Panc1 (cell line): ENCODE measurements around the gene MED17. TPM values are rescaled to one million over a fixed set of nuclear protein-coding genes. Genes with fewer than 3 reads are reported as not detected.

Experiments used
- ATAC-seq: fragments of 200-7000 bp; cut with Tn5 transposase; 2 replicates; pipeline ENCODE4 v1.9.1; 2020; ENCODE audit warnings: mild to moderate bottlenecking, moderate library complexity
- BruUV-seq: library from RNA; stranded (reverse); fragments of 400-500 nt; replicated peaks from 2 replicates; lab custom pipeline; 2021; lab: Mats Ljungman, UMichigan
- CTCF ChIA-PET: fragments of 300-600 bp; sonication (Branson Sonifier 250); formaldehyde crosslinking; loops from one replicate; lab custom pipeline; 2022; ENCODE audit warnings: antibody characterized with exemption; lab: Charles Lee
- POLR2A ChIA-PET: fragments of 300-600 bp; sonication (Branson Sonifier 250); formaldehyde crosslinking; loops from one replicate; lab custom pipeline; 2022; ENCODE audit warnings: antibody characterized with exemption; lab: Charles Lee
- DNase-seq: peaks from one replicate; pipeline ENCODE4 v3.0.0-alpha.2; 2010; ENCODE audit warnings: low read depth, low spot score
- H3K27ac ChIP-seq: 2 replicates; pipeline ENCODE4 v1.5.1; 2011; ENCODE audit warnings: mild to moderate bottlenecking, low read length, inconsistent platforms
- H3K27me3 ChIP-seq: fragments of 200-500 bp; sonication (Bioruptor generic); 2 replicates; pipeline ENCODE4 v1.6.0; 2014; ENCODE audit warnings: low read length, inconsistent platforms; ENCODE audit not compliant: control insufficient read depth, insufficient read depth
- H3K36me3 ChIP-seq: fragments of 200-500 bp; sonication (Bioruptor generic); 2 replicates; pipeline ENCODE4 v1.5.1; 2014; ENCODE audit warnings: inconsistent platforms, mild to moderate bottlenecking, low read length, moderate library complexity; ENCODE audit not compliant: control insufficient read depth, insufficient read depth
- H3K4me1 ChIP-seq: 2 replicates; pipeline ENCODE4 v1.5.1; 2011; ENCODE audit warnings: inconsistent platforms, mild to moderate bottlenecking, low read length, moderate library complexity; ENCODE audit not compliant: control insufficient read depth, insufficient read depth
- H3K4me3 ChIP-seq, 2 experiments: 2 replicates each; pipeline ENCODE4 v1.5.1; 2011 to 2012; ENCODE audit warnings: low read depth in 2 of 2, low read length in 2 of 2, mild to moderate bottlenecking in 2 of 2, inconsistent platforms in 1 of 2, moderate library complexity in 1 of 2
- H3K9me3 ChIP-seq: fragments of 200-500 bp; sonication (Bioruptor generic); 2 replicates; pipeline ENCODE4 v1.5.1; 2014; ENCODE audit warnings: low read depth, mild to moderate bottlenecking, inconsistent platforms, low read length, moderate library complexity; ENCODE audit not compliant: control insufficient read depth, insufficient read depth
- CTCF ChIP-seq: fragments of 450-650 bp; IDR thresholded peaks from 2 replicates; pipeline ENCODE4 v1.5.1; 2017; ENCODE audit warnings: mild to moderate bottlenecking
- POLR2AphosphoS5 ChIP-seq: IDR thresholded peaks from 2 replicates; pipeline ENCODE4 v1.6.1; 2012; ENCODE audit warnings: mild to moderate bottlenecking, low read depth, low read length, moderate library complexity
- SIN3A ChIP-seq: IDR thresholded peaks from 2 replicates; pipeline ENCODE4 v1.6.1; 2012; ENCODE audit warnings: low read depth, mild to moderate bottlenecking, low read length, moderate library complexity, borderline replicate concordance; ENCODE audit not compliant: insufficient read depth
- TCF7L2 ChIP-seq: IDR thresholded peaks from 2 replicates; pipeline ENCODE4 v1.6.1; 2011; ENCODE audit warnings: mild to moderate bottlenecking, low read depth, low read length, inconsistent platforms
- in situ Hi-C: cut with HindIII; loops from 2 replicates; pipeline ENCODE4 v1.10.0; 2016; ENCODE audit warnings: low sequenced_read_pairs, low pct_unique_long_range_greater_than_20kb
- intact Hi-C: fragments of 100-400 bp; cut with micrococcal nuclease; formaldehyde crosslinking; loops from one replicate; pipeline ENCODE4 v1.10.0; 2022; ENCODE audit not compliant: unreplicated experiment
- total RNA-seq: library from RNA; stranded (reverse); gene quantifications from one replicate; pipeline ENCODE4 v1.2.1, GENCODE V29; 2021; ENCODE audit not compliant: unreplicated experiment
- TF ChIP-seq, protein P1 (sequence below), 2 experiments: IDR thresholded peaks; 2 replicates each; pipeline ENCODE4 v1.6.1; 2011 to 2012; ENCODE audit warnings: low read depth in 2 of 2, control low read depth in 1 of 2, low read length in 1 of 2, mild to moderate bottlenecking in 1 of 2, moderate library complexity in 1 of 2; ENCODE audit not compliant: insufficient read depth in 1 of 2

Gene MED17
- total RNA-seq, 1 experiment from 2014 or later = 52.4 TPM

DNA sequence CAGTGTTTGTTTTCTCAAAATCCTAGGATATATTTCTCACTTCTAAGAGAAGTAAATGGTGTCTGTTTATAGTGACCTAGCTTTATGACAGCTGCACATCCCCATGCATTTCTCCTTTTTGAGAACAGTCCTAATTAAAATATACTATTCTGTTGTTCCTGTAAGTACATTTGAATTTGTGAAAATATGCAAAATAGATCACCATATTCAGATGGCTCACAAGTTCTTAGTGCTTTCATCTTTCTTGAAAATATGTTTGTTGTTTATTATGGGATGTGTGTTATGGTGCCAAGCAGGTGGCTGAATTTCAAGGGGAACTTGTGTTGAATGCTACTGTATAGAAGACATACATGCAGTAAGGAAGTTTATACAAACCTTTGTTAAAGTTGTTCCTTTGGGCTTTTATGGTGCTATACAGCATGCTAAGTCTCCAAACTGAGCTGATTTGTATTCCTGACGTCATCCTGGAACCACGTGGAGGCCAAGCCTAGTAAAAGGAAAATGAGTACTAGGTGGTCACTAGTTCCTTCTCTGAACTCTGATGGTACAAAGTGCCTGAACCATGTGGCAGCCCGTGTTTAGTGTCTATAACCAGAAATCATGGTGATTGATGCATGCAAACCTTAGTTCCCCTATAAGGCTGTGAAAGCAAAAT lies 74.2 kb downstream of the MED17 start:
- CTCF ChIA-PET = no interaction called here
- intact Hi-C loops (no loop called here), in situ Hi-C loops (no loop called here)
- DNase-seq = no peak
- no peak for ATAC-seq
- H3K36me3 ChIP-seq = no peaks in the 10 kb centered on the region
- no peak overlapping the region for H3K4me3 ChIP-seq
- no TSS peak for BruUV-seq
- H3K27ac ChIP-seq = no peak overlapping the region
- no peaks in the 10 kb centered on the region; the same call in none of the 2 replicates for H3K27me3 ChIP-seq
- TF ChIP-seq TCF7L2 = no peak
- TF ChIP-seq POLR2AphosphoS5 = no peak
- TF ChIP-seq, protein P1, sequence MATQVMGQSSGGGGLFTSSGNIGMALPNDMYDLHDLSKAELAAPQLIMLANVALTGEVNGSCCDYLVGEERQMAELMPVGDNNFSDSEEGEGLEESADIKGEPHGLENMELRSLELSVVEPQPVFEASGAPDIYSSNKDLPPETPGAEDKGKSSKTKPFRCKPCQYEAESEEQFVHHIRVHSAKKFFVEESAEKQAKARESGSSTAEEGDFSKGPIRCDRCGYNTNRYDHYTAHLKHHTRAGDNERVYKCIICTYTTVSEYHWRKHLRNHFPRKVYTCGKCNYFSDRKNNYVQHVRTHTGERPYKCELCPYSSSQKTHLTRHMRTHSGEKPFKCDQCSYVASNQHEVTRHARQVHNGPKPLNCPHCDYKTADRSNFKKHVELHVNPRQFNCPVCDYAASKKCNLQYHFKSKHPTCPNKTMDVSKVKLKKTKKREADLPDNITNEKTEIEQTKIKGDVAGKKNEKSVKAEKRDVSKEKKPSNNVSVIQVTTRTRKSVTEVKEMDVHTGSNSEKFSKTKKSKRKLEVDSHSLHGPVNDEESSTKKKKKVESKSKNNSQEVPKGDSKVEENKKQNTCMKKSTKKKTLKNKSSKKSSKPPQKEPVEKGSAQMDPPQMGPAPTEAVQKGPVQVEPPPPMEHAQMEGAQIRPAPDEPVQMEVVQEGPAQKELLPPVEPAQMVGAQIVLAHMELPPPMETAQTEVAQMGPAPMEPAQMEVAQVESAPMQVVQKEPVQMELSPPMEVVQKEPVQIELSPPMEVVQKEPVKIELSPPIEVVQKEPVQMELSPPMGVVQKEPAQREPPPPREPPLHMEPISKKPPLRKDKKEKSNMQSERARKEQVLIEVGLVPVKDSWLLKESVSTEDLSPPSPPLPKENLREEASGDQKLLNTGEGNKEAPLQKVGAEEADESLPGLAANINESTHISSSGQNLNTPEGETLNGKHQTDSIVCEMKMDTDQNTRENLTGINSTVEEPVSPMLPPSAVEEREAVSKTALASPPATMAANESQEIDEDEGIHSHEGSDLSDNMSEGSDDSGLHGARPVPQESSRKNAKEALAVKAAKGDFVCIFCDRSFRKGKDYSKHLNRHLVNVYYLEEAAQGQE (IDR thresholded peaks at IDR 0.05; ENCODE audit: insufficient read depth in 1 of 2, low read depth in 2 of 2, low read length in 1 of 2) = no peak
- TF ChIP-seq CTCF = no peak
- TF ChIP-seq SIN3A = no peak
- no peaks in the 10 kb centered on the region for H3K4me1 ChIP-seq
- POLR2A ChIA-PET = no interaction called here
- H3K9me3 ChIP-seq = no peaks in the 10 kb centered on the region

GRCh38 chr11:93861808-93862207 lies 77.7 kb downstream of the MED17 start:
- ATAC-seq = no peak
- POLR2A ChIA-PET = no interaction called here
- in situ Hi-C loops = no loop called here

More at GRCh38 chr11:93861808-93862207, 77.7 kb downstream of the MED17 start:
- no TSS peak for BruUV-seq
- DNase-seq = no peak
- Histone ChIP-seq H3K36me3 (no peaks in the 10 kb centered on the region), H3K4me1 (no peaks in the 10 kb centered on the region), H3K27me3 (no peaks in the 10 kb centered on the region; the same call in none of the 2 replicates), H3K27ac (no peak overlapping the region), H3K4me3 (no peak overlapping the region), H3K9me3 (no peaks in the 10 kb centered on the region)
- TF ChIP-seq, protein P1 (IDR thresholded peaks at IDR 0.05; ENCODE audit: insufficient read depth in 1 of 2, low read depth in 2 of 2, low read length in 1 of 2) = no peak
- TF ChIP-seq CTCF = no peak
- CTCF ChIA-PET = no interaction called here
- intact Hi-C loops = no loop called here
